WTC11 (cell line): ENCODE results near the gene ZC3HAV1L. TPM values are rescaled to one million over a fixed set of nuclear protein-coding genes. Genes with fewer than 3 reads are reported as not detected.

Source experiments
- ATF1 ChIP-seq: sonication (generic); formaldehyde crosslinking; IDR thresholded peaks from 2 replicates; pipeline ENCODE4 v1.8.1; 2023; ENCODE audit warnings: mild to moderate bottlenecking, moderate library complexity, missing genetic modification reagents
- CREB1 ChIP-seq: sonication (generic); formaldehyde crosslinking; IDR thresholded peaks from 2 replicates; pipeline ENCODE4 v1.8.0; 2023; ENCODE audit warnings: mild to moderate bottlenecking, missing genetic modification reagents
- ELF4 ChIP-seq: sonication (generic); formaldehyde crosslinking; IDR thresholded peaks from 2 replicates; pipeline ENCODE4 v1.8.1; 2022; ENCODE audit warnings: low read depth, mild to moderate bottlenecking, moderate library complexity, missing genetic modification reagents
- EMX1 ChIP-seq: fragments of 250-450 bp; sonication (Bioruptor Pico); IDR thresholded peaks from 2 replicates; pipeline ENCODE4 v1.8.0; 2021; ENCODE audit warnings: mild to moderate bottlenecking
- ERG ChIP-seq: fragments of 250-450 bp; sonication (Bioruptor Pico); IDR thresholded peaks from 2 replicates; pipeline ENCODE4 v1.8.0; 2021; ENCODE audit warnings: mild to moderate bottlenecking
- FOXJ3 ChIP-seq: sonication (generic); formaldehyde crosslinking; IDR thresholded peaks from 2 replicates; pipeline ENCODE4 v1.9.0; 2021; ENCODE audit warnings: missing genetic modification reagents, mild to moderate bottlenecking, borderline replicate concordance
- FOXP1 ChIP-seq: sonication (generic); formaldehyde crosslinking; IDR thresholded peaks from 2 replicates; pipeline ENCODE4 v1.8.0; 2022; ENCODE audit warnings: missing genetic modification reagents, mild to moderate bottlenecking, moderate library complexity, borderline replicate concordance
- FOXP4 ChIP-seq: sonication (generic); formaldehyde crosslinking; IDR thresholded peaks from 2 replicates; pipeline ENCODE4 v1.8.0; 2022; ENCODE audit warnings: mild to moderate bottlenecking, missing genetic modification reagents
- GABPB1 ChIP-seq: sonication (generic); formaldehyde crosslinking; IDR thresholded peaks from 2 replicates; pipeline ENCODE4 v1.8.1; 2023; ENCODE audit warnings: mild to moderate bottlenecking, missing genetic modification reagents
- GTF2I ChIP-seq: fragments of 250-450 bp; sonication (Bioruptor Pico); conservative IDR thresholded peaks from 2 replicates; pipeline ENCODE4 v1.4.0; 2021; ENCODE audit warnings: mild to moderate bottlenecking
- IRF1 ChIP-seq: sonication (generic); formaldehyde crosslinking; IDR thresholded peaks from 2 replicates; pipeline ENCODE4 v1.8.0; 2023; ENCODE audit warnings: missing genetic modification reagents
- NFATC4 ChIP-seq: fragments of 250-450 bp; sonication (Bioruptor Pico); IDR thresholded peaks from 2 replicates; pipeline ENCODE4 v1.9.0; 2021; ENCODE audit warnings: mild to moderate bottlenecking
- NR1H2 ChIP-seq: sonication (generic); formaldehyde crosslinking; IDR thresholded peaks from 2 replicates; pipeline ENCODE4 v1.9.0; 2021; ENCODE audit warnings: mild to moderate bottlenecking, moderate library complexity, missing genetic modification reagents
- NR3C1 ChIP-seq: sonication (generic); formaldehyde crosslinking; conservative IDR thresholded peaks from 2 replicates; pipeline ENCODE4 v1.8.1; 2023; ENCODE audit warnings: low read depth, mild to moderate bottlenecking, missing genetic modification reagents
- PRRX2 ChIP-seq: fragments of 250-450 bp; sonication (Bioruptor Pico); IDR thresholded peaks from 2 replicates; pipeline ENCODE4 v1.8.0; 2021; ENCODE audit warnings: mild to moderate bottlenecking
- RORB ChIP-seq: fragments of 250-450 bp; sonication (Bioruptor Pico); IDR thresholded peaks from 2 replicates; pipeline ENCODE4 v1.9.0; 2021; ENCODE audit warnings: mild to moderate bottlenecking
- SMAD3 ChIP-seq: sonication (generic); formaldehyde crosslinking; IDR thresholded peaks from 2 replicates; pipeline ENCODE4 v1.8.0; 2022; ENCODE audit warnings: missing genetic modification reagents, mild to moderate bottlenecking, borderline replicate concordance
- USF1 ChIP-seq: sonication (generic); formaldehyde crosslinking; IDR thresholded peaks from 2 replicates; pipeline ENCODE4 v1.8.0; 2022; ENCODE audit warnings: mild to moderate bottlenecking, missing genetic modification reagents
- ZNF219 ChIP-seq: sonication (generic); formaldehyde crosslinking; IDR thresholded peaks from 2 replicates; pipeline ENCODE4 v1.8.0; 2023; ENCODE audit warnings: missing genetic modification reagents, mild to moderate bottlenecking, borderline replicate concordance
- ZNF396 ChIP-seq: fragments of 250-450 bp; sonication (Bioruptor Pico); IDR thresholded peaks from 2 replicates; pipeline ENCODE4 v1.8.0; 2021; ENCODE audit warnings: mild to moderate bottlenecking, moderate library complexity, borderline replicate concordance
- total RNA-seq: library from RNA; stranded (reverse); gene quantifications from 3 replicates; pipeline ENCODE4 v1.2.3, GENCODE V29; 2021
- TF ChIP-seq, protein P1 (sequence below): sonication (generic); formaldehyde crosslinking; IDR thresholded peaks from 2 replicates; pipeline ENCODE4 v1.8.1; 2022; ENCODE audit warnings: mild to moderate bottlenecking, missing genetic modification reagents, moderate library complexity, borderline replicate concordance
- TF ChIP-seq, protein P2 (sequence below): sonication (generic); formaldehyde crosslinking; IDR thresholded peaks from 2 replicates; pipeline ENCODE4 v1.8.1; 2022; ENCODE audit warnings: mild to moderate bottlenecking, moderate library complexity, missing genetic modification reagents
- TF ChIP-seq, protein P3 (sequence below): sonication (generic); formaldehyde crosslinking; IDR thresholded peaks from 2 replicates; pipeline ENCODE4 v1.8.1; 2022; ENCODE audit warnings: low read depth, mild to moderate bottlenecking, moderate library complexity, missing genetic modification reagents, borderline replicate concordance
- TF ChIP-seq, protein P4 (sequence below): sonication (generic); formaldehyde crosslinking; IDR thresholded peaks from 2 replicates; pipeline ENCODE4 v1.8.1; 2022; ENCODE audit warnings: low read depth, missing genetic modification reagents, borderline replicate concordance
- TF ChIP-seq, protein P5 (sequence below): sonication (generic); formaldehyde crosslinking; IDR thresholded peaks from 2 replicates; pipeline ENCODE4 v1.8.1; 2023; ENCODE audit warnings: mild to moderate bottlenecking, missing genetic modification reagents, moderate library complexity
- TF ChIP-seq, protein P6 (sequence below): fragments of 200-600 bp; IDR thresholded peaks from 2 replicates; pipeline ENCODE4 v1.8.0; 2022; ENCODE audit warnings: antibody characterized with exemption

The ZC3HAV1L gene
- total RNA-seq, 1 experiment from 2014 or later = 5.8 TPM

GRCh38 chr7:139035586-139036353 lies at the start of gene ZC3HAV1L (continued):
- TF ChIP-seq GTF2I (CRISPR knock-in tag) (no peak), GABPB1 (CRISPR knock-in tag) (no peak), ZNF219 (0 out of 2 replicates have a peak, but pooled peaks have one; percentile 46), RORB (CRISPR knock-in tag) (no peak), PRRX2 (CRISPR knock-in tag) (no peak), FOXP4 (CRISPR knock-in tag) (peak; percentile 95), NFATC4 (CRISPR knock-in tag) (no peak), FOXP1 (peak; percentile 96), FOXJ3 (CRISPR knock-in tag) (no peak), NR1H2 (no peak), USF1 (CRISPR knock-in tag) (peak; percentile 11; the same call in 1 of the 2 replicates), IRF1 (CRISPR knock-in tag) (no peak; the same call in 1 of the 2 replicates), ZNF396 (CRISPR knock-in tag) (no peak), EMX1 (CRISPR knock-in tag) (no peak), CREB1 (no peak), ELF4 (CRISPR knock-in tag) (no peak), ERG (no peak), ATF1 (CRISPR knock-in tag) (0 out of 2 replicates have a peak, but pooled peaks have one; percentile 83), NR3C1 (CRISPR knock-in tag) (no peak), SMAD3 (CRISPR knock-in tag) (0 out of 2 replicates have a peak, but pooled peaks have one; percentile 8)
- TF ChIP-seq, protein P1, sequence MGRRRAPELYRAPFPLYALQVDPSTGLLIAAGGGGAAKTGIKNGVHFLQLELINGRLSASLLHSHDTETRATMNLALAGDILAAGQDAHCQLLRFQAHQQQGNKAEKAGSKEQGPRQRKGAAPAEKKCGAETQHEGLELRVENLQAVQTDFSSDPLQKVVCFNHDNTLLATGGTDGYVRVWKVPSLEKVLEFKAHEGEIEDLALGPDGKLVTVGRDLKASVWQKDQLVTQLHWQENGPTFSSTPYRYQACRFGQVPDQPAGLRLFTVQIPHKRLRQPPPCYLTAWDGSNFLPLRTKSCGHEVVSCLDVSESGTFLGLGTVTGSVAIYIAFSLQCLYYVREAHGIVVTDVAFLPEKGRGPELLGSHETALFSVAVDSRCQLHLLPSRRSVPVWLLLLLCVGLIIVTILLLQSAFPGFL (CRISPR knock-in tag) = 0 out of 2 replicates have a peak, but pooled peaks have one; percentile 56
- TF ChIP-seq, protein P2, sequence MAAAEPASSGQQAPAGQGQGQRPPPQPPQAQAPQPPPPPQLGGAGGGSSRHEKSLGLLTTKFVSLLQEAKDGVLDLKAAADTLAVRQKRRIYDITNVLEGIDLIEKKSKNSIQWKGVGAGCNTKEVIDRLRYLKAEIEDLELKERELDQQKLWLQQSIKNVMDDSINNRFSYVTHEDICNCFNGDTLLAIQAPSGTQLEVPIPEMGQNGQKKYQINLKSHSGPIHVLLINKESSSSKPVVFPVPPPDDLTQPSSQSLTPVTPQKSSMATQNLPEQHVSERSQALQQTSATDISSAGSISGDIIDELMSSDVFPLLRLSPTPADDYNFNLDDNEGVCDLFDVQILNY (CRISPR knock-in tag) = peak; percentile 86; the same call in 1 of the 2 replicates
- TF ChIP-seq, protein P3, sequence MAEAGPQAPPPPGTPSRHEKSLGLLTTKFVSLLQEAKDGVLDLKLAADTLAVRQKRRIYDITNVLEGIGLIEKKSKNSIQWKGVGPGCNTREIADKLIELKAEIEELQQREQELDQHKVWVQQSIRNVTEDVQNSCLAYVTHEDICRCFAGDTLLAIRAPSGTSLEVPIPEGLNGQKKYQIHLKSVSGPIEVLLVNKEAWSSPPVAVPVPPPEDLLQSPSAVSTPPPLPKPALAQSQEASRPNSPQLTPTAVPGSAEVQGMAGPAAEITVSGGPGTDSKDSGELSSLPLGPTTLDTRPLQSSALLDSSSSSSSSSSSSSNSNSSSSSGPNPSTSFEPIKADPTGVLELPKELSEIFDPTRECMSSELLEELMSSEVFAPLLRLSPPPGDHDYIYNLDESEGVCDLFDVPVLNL (CRISPR knock-in tag) = peak; percentile 81; the same call in 1 of the 2 replicates
- TF ChIP-seq, protein P4, sequence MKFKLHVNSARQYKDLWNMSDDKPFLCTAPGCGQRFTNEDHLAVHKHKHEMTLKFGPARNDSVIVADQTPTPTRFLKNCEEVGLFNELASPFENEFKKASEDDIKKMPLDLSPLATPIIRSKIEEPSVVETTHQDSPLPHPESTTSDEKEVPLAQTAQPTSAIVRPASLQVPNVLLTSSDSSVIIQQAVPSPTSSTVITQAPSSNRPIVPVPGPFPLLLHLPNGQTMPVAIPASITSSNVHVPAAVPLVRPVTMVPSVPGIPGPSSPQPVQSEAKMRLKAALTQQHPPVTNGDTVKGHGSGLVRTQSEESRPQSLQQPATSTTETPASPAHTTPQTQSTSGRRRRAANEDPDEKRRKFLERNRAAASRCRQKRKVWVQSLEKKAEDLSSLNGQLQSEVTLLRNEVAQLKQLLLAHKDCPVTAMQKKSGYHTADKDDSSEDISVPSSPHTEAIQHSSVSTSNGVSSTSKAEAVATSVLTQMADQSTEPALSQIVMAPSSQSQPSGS (CRISPR knock-in tag) = peak; percentile 48; the same call in 1 of the 2 replicates
- TF ChIP-seq, protein P5, sequence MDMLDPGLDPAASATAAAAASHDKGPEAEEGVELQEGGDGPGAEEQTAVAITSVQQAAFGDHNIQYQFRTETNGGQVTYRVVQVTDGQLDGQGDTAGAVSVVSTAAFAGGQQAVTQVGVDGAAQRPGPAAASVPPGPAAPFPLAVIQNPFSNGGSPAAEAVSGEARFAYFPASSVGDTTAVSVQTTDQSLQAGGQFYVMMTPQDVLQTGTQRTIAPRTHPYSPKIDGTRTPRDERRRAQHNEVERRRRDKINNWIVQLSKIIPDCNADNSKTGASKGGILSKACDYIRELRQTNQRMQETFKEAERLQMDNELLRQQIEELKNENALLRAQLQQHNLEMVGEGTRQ (CRISPR knock-in tag) = no peak
- TF ChIP-seq, protein P6, sequence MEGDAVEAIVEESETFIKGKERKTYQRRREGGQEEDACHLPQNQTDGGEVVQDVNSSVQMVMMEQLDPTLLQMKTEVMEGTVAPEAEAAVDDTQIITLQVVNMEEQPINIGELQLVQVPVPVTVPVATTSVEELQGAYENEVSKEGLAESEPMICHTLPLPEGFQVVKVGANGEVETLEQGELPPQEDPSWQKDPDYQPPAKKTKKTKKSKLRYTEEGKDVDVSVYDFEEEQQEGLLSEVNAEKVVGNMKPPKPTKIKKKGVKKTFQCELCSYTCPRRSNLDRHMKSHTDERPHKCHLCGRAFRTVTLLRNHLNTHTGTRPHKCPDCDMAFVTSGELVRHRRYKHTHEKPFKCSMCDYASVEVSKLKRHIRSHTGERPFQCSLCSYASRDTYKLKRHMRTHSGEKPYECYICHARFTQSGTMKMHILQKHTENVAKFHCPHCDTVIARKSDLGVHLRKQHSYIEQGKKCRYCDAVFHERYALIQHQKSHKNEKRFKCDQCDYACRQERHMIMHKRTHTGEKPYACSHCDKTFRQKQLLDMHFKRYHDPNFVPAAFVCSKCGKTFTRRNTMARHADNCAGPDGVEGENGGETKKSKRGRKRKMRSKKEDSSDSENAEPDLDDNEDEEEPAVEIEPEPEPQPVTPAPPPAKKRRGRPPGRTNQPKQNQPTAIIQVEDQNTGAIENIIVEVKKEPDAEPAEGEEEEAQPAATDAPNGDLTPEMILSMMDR = no peak
